BLaER1 treated with 17β-estradiol and CSF1 and Interleukin-3, amounts not matched to agents 10 nM and 100 nM (cell line): ENCODE results near the gene PSORS1C1.

Experiments used
- H3K27ac ChIP-seq, 11 experiments: shearing (Covaris generic); formaldehyde crosslinking; 2 replicates each; pipeline ENCODE4 v1.8.1; 2022
- H3K27me3 ChIP-seq, 11 experiments: shearing (Covaris generic); formaldehyde crosslinking; 2 replicates each; pipeline ENCODE4 v1.8.1; 2022
- H3K36me3 ChIP-seq, 11 experiments: shearing (Covaris generic); formaldehyde crosslinking; 2 replicates each; pipeline ENCODE4 v1.8.1; 2022
- H3K4me1 ChIP-seq, 10 experiments: shearing (Covaris generic); formaldehyde crosslinking; 2 replicates each; pipeline ENCODE4 v1.8.1; 2022
- H3K4me2 ChIP-seq, 11 experiments: shearing (Covaris generic); formaldehyde crosslinking; 2 replicates each; pipeline ENCODE4 v1.8.1; 2022
- H3K4me3 ChIP-seq, 10 experiments: shearing (Covaris generic); formaldehyde crosslinking; 2 replicates each; pipeline ENCODE4 v1.8.1; 2022
- H3K9ac ChIP-seq, 11 experiments: shearing (Covaris generic); formaldehyde crosslinking; 2 replicates each; pipeline ENCODE4 v1.8.1; 2022
- H3K9me3 ChIP-seq, 11 experiments: shearing (Covaris generic); formaldehyde crosslinking; replicated peaks in 1 of 11; 2 replicates each; pipeline ENCODE4 v1.8.1; 2022
- H4K20me1 ChIP-seq, 11 experiments: shearing (Covaris generic); formaldehyde crosslinking; 2 replicates each; pipeline ENCODE4 v1.8.1; 2022
- Cebpa-rat ChIP-seq, 11 experiments: shearing (Covaris generic); IDR thresholded peaks; 2 replicates each; pipeline ENCODE4 v1.8.1; 2022

PSORS1C1 gene

DNA sequence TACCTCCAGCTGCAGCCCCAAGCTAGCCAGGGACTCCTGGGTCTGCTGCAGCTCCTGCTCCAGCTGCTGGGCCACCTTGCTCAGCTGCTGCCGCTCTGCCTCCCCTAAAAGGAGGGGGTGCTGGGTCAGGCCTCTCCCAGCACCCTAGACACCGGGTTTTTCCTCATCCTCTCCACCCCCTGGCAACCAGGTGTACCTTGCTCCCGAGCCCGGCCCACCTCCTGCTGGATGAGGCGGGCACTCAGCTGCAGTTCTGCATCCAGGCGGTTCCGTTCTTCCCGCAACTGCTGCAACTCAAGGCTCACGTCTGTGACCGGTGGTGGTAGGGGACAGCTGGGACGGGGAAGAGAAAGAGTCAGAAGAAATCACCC lies 30.4 kb downstream of the PSORS1C1 start:
- H3K27me3 ChIP-seq = no peaks in the 10 kb centered on the region
- peaks cover 0 to 6% (median 0%) of the 10 kb centered on the region in 11 experiments; a peak in 2 of 22 replicates for H4K20me1 ChIP-seq
- H3K9me3 ChIP-seq = no peaks in the 10 kb centered on the region
- no peak overlapping the region for H3K27ac ChIP-seq
- no peak overlapping the region for H3K4me3 ChIP-seq
- no peak overlapping the region for H3K4me2 ChIP-seq
- no peak for TF ChIP-seq Cebpa-rat (IDR thresholded peaks at IDR 0.05)
- no peak overlapping the region for H3K9ac ChIP-seq
- H3K4me1 ChIP-seq = no peaks in the 10 kb centered on the region
- H3K36me3 ChIP-seq = peaks cover 29 to 62% (median 42%) of the 10 kb centered on the region in 11 experiments

DNA sequence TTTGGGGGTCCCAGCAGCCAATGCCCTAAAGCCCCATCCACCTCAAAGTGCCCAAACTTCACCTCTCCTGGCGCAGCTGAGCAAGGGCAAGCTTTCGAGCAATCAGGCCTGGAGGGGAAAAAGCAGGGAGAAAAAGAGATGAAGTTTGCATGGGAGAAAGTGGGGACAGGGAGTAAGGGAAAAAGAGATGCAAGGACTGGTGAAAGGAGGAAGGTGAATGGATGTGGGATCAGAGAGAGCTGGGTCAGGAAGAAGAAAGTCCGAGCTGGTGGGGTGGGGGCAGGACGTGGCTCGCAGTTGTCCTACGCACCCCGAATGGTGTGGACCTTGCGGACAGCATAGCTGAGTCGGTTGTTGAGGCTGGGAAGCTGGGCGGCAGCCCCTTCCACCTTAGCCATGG lies 30.8 kb downstream of the PSORS1C1 start:
- H3K27ac ChIP-seq = no peak overlapping the region
- H3K9me3 ChIP-seq = no peaks in the 10 kb centered on the region
- H3K9ac ChIP-seq = 0 out of 22 replicates have a peak overlapping the region, but pooled peaks of 1 of the 11 experiments have one; percentile 11
- no peaks in the 10 kb centered on the region for H3K4me1 ChIP-seq
- H4K20me1 ChIP-seq = peaks cover 0 to 6% (median 0%) of the 10 kb centered on the region in 11 experiments; a peak in 2 of 22 replicates
- no peak overlapping the region for H3K4me3 ChIP-seq
- no peak overlapping the region for H3K4me2 ChIP-seq
- TF ChIP-seq Cebpa-rat (IDR thresholded peaks at IDR 0.05) = no peak
- H3K36me3 ChIP-seq = peaks cover 31 to 66% (median 46%) of the 10 kb centered on the region in 11 experiments
- H3K27me3 ChIP-seq = no peaks in the 10 kb centered on the region

DNA sequence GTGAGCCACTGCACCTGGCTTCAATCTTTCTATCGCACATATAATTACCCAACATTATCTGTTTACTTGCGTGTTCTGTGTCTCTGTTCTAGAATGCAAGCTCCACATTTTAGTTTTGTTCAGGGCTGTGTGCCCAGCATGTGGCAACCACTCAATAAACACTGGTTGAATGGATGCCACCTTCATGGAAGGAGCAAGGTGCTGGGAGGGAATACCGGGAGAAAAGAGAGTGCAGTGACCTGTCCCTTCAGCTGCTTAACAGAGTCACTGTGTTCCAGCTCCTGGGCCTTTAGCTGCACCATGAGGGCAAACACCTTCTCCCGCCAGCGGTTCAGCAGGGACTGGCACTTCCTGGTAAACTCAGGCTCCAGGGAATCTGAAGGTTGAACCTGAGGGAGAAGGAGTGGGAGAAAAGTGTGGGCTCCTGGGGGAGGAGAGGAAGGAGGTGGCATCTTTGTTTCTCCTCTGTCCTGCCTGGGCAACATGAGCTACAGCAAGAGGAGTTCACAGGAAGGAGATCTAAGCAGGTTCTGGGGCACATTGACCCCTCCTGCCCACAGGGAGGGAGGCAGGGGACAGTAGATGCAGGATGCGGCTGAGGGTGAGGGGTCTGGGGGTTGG lies 35.3 kb downstream of the PSORS1C1 start:
- TF ChIP-seq Cebpa-rat (IDR thresholded peaks at IDR 0.05) = no peak
- H3K27ac ChIP-seq = no peak overlapping the region
- no peak overlapping the region for H3K4me2 ChIP-seq
- peaks cover 0 to 9% (median 0%) of the 10 kb centered on the region in 10 experiments; a peak in 3 of 20 replicates for H3K4me1 ChIP-seq
- no peaks in the 10 kb centered on the region for H3K9me3 ChIP-seq
- H4K20me1 ChIP-seq = peaks cover 0 to 2% (median 0%) of the 10 kb centered on the region in 11 experiments; a peak in 2 of 22 replicates
- H3K27me3 ChIP-seq = no peaks in the 10 kb centered on the region
- H3K9ac ChIP-seq = no peak overlapping the region
- no peak overlapping the region for H3K4me3 ChIP-seq
- peaks cover 25 to 74% (median 46%) of the 10 kb centered on the region in 11 experiments; a peak in 21 of 22 replicates for H3K36me3 ChIP-seq

DNA sequence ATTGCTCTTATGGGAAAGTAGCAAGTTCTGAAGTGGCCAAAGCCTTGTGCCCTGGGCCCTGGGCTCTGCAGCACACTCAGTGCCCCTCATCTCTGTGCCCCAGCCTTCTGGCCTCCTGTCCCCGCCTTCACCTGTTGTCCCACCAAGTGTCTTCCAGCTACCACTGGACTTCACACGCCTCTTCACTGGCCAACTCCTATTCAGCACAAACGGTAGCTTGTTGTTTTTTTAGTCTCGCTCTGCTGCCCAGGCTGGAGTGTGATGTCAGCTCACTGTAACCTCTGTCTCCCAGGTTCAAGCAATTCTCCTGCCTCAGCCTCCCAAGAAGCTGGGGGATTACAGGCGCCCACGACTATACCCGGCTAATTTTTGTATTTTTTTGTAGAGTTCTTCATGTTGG lies 38.2 kb downstream of the PSORS1C1 start:
- Histone ChIP-seq H3K4me2 (no peak overlapping the region), H3K9ac (0 out of 22 replicates have a peak overlapping the region, but pooled peaks of 1 of the 11 experiments have one; percentile 18), H3K27me3 (no peaks in the 10 kb centered on the region), H3K4me3 (no peak overlapping the region), H3K9me3 (no peaks in the 10 kb centered on the region), H3K27ac (no peak overlapping the region), H3K4me1 (peaks cover 8 to 23% (median 11%) of the 10 kb centered on the region in 10 experiments; a peak in 19 of 20 replicates), H3K36me3 (peaks cover 31 to 70% (median 45%) of the 10 kb centered on the region in 11 experiments; a peak in 21 of 22 replicates), H4K20me1 (no peaks in the 10 kb centered on the region; a peak in 2 of 22 replicates)
- TF ChIP-seq Cebpa-rat (IDR thresholded peaks at IDR 0.05) = no peak

DNA sequence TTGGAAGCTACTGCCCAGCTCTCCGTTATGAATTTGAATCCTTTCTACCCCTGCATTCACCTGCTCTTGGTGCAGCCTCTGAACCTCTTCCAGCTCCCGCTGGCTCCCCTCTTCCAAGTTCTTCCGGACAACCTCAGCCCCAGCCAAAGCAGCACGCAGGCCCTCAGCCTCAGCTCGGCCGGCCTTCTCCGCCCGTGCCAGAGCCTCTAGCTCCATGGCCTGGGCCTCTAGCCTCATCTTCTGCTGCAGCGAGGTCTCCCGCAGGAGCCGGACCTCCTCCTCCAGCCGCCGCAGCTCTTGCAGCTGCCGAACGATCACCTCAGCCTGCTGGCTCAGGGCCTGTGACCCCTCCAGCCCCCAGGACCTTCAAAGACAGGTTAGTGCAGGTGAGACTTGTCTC lies 39.8 kb downstream of the PSORS1C1 start:
- Histone ChIP-seq H3K4me3 (no peak overlapping the region), H3K27ac (no peak overlapping the region), H3K4me1 (peaks cover 14 to 30% (median 17%) of the 10 kb centered on the region in 10 experiments), H3K36me3 (peaks cover 28 to 60% (median 43%) of the 10 kb centered on the region in 11 experiments; a peak in 21 of 22 replicates), H3K9ac (0 out of 22 replicates have a peak overlapping the region, but pooled peaks of 1 of the 11 experiments have one; percentile 31), H3K9me3 (no peaks in the 10 kb centered on the region), H4K20me1 (peaks cover 0 to 1% (median 0%) of the 10 kb centered on the region in 11 experiments; a peak in 2 of 22 replicates), H3K27me3 (no peaks in the 10 kb centered on the region), H3K4me2 (no peak overlapping the region)
- no peak for TF ChIP-seq Cebpa-rat (IDR thresholded peaks at IDR 0.05)

DNA sequence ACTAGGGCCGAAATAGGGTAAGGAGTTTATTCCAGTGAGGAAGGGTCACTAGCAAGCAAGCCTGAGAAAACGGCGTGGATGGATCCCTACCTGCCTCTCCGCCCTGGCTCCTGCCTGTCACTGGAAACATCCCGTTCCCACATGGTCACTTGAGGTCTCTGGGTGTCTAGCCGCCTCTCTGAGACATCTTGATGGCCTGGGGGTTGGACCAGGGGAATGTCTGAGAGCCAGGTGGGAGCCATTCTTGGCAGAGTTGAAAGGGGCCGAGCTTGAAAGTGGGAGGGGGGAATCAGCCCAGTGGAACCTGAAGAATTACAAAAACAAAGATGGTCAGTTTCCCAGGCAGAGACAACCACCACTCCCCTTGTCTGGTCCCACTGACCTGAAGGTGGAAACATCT lies 42.0 kb downstream of the PSORS1C1 start:
- peaks cover 18 to 50% (median 28%) of the 10 kb centered on the region in 11 experiments; a peak in 21 of 22 replicates for H3K36me3 ChIP-seq
- H3K4me3 ChIP-seq = no peak overlapping the region; a peak in 1 of 20 replicates
- no peak for TF ChIP-seq Cebpa-rat (IDR thresholded peaks at IDR 0.05)
- H3K27ac ChIP-seq = no peak overlapping the region
- H3K4me1 ChIP-seq = peaks cover 23 to 49% (median 36%) of the 10 kb centered on the region in 10 experiments
- no peaks in the 10 kb centered on the region for H3K27me3 ChIP-seq
- H4K20me1 ChIP-seq = peaks cover 0 to 5% (median 0%) of the 10 kb centered on the region in 11 experiments; a peak in 1 of 22 replicates
- H3K9me3 ChIP-seq = no peaks in the 10 kb centered on the region
- H3K9ac ChIP-seq = peak overlapping the region in 1 of 11 experiments; percentile 85; a peak in 4 of 22 replicates
- H3K4me2 ChIP-seq = peak overlapping the region; percentile 75 to 97 (median 87); a peak in 19 of 22 replicates

DNA sequence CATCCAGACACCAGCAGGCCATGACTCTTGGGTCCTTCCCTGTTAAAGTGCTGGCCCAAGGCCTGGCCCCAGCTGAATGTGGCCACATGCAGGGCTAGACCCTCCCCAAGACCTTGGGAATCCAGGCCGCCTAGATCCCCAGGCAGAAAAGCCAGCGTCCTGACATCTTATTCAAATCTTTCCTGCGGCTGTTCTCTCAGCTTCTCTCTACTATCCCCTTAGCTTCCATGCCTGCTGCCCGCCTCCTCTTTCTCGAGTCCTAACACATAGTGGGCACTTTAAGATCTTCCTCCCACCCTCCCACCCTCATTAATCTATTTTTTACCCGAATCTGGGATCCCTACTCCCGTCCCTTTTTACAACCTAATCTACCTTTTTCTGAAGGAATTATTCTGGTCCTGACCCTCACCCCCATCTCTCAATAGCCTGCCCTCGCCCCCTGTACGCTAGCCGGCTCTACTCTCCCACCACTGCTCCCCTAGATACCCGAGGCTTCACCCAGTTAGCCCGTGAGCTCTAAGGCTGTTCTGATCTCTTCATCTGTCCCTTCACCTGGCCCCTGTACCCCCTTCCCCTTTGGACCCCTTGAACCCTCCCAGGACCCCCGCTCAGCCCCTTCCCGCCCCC lies 43.0 kb downstream of the PSORS1C1 start, which contains the start of gene CCHCR1:
Gene CCHCR1, minus strand, starts transcription at position 290 of the 627 bp plus-strand sequence. Its CDS starts 202 bp downstream, at position 88.
- peak within 1 kb of the TSS; percentile 92 to 99 (median 95) for H3K4me2 ChIP-seq
- peak within 1 kb of the TSS; percentile 38 to 82 (median 71); a peak in 19 of 22 replicates for H3K27ac ChIP-seq
- peak within 1 kb of the TSS; percentile 77 to 87 (median 83) for H3K9ac ChIP-seq
- H3K27me3 ChIP-seq = no peaks in the 10 kb centered on the region
- H3K4me1 ChIP-seq = peaks cover 23 to 45% (median 36%) of the 10 kb centered on the region in 10 experiments
- H3K9me3 ChIP-seq = no peaks in the 10 kb centered on the region
- H4K20me1 ChIP-seq = peaks cover 0 to 13% (median 0%) of the 10 kb centered on the region in 11 experiments; a peak in 3 of 22 replicates
- H3K4me3 ChIP-seq = peak within 1 kb of the TSS; percentile 70 to 92 (median 86)
- H3K36me3 ChIP-seq = peaks cover 18 to 59% (median 37%) of the 10 kb centered on the region in 11 experiments; a peak in 21 of 22 replicates
- TF ChIP-seq Cebpa-rat (IDR thresholded peaks at IDR 0.05) = no peak

DNA sequence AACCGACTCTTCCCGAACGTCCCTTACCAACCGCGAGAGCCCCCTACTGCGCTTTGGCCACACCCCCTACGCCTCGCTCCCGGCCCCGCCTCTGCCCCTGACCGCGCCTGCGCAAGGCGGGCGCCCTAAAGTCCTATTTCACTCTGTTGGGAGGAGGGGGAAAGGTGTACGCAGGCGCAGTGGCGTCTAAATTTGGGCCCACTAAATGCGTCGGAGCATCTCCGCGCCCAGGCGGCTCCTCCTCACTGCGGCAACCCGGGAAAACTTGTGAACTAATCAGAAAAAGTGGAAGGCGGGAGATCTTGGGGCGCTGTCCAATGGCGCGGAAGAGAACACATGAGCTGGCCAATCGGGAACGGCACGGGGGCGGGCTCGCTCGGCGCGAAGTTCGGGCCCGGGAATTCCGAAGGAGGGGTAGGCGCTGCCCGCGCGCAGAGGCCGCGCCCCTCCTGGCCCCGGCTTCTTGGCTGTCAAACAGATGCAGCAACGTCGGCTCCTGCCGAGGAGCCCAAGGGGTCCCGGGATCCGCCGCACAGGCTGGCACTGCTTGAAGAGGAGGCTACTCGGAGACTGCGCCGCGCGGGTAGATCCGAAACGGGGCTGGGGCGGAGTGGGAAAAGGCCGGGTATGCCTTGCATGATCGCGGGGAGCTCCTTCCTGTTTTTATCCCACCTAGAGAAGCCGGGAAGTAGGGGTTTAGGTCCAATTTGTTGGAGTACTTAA lies 43.7 kb downstream of the PSORS1C1 start, which contains the start of gene TCF19:
Gene TCF19, plus strand, starts transcription at position 450 of the 723 bp plus-strand sequence. CDS start 881 bp downstream, outside the sequence.
- Histone ChIP-seq H3K36me3 (peaks cover 18 to 61% (median 44%) of the 10 kb centered on the region in 11 experiments; a peak in 21 of 22 replicates), H3K4me1 (peaks cover 23 to 46% (median 36%) of the 10 kb centered on the region in 10 experiments), H3K9me3 (no peaks in the 10 kb centered on the region), H3K4me2 (peak within 1 kb of the TSS; percentile 92 to 99 (median 95)), H3K9ac (peak within 1 kb of the TSS; percentile 77 to 87 (median 83)), H4K20me1 (peaks cover 0 to 14% (median 0%) of the 10 kb centered on the region in 11 experiments; a peak in 3 of 22 replicates), H3K27me3 (no peaks in the 10 kb centered on the region), H3K27ac (peak within 1 kb of the TSS; percentile 38 to 82 (median 71); a peak in 19 of 22 replicates), H3K4me3 (peak within 1 kb of the TSS; percentile 70 to 92 (median 86))
- TF ChIP-seq Cebpa-rat (IDR thresholded peaks at IDR 0.05) = no peak
